LNCaP clone FGC (cell line): ENCODE data around the gene ELOVL2.
"Not testable (repeated sequence)": the region's sequence is repeated elsewhere in the genome, so short reads cannot be mapped to it uniquely, and the experiment has no call there.

Source experiments
- DNase-seq: peaks from one replicate; pipeline ENCODE4 v3.0.0-alpha.2; 2011; ENCODE audit warnings: low read depth
- H3K4me3 ChIP-seq: 2 replicates; pipeline ENCODE4 v1.5.1; 2011; ENCODE audit warnings: mild to moderate bottlenecking, low read depth, low read length, control low read depth
- TF ChIP-seq, protein P1 (sequence below): IDR thresholded peaks from 2 replicates; pipeline ENCODE4 v1.5.1; 2012; ENCODE audit warnings: mild to moderate bottlenecking; ENCODE audit not compliant: control insufficient read depth, insufficient read depth; ENCODE audit errors: extremely low read depth

ELOVL2 gene

GRCh38 chr6:11007715-11008608, 36.1 kb downstream of the ELOVL2 start:
- H3K4me3 ChIP-seq, result no peak overlapping the region
- TF ChIP-seq, protein P1, sequence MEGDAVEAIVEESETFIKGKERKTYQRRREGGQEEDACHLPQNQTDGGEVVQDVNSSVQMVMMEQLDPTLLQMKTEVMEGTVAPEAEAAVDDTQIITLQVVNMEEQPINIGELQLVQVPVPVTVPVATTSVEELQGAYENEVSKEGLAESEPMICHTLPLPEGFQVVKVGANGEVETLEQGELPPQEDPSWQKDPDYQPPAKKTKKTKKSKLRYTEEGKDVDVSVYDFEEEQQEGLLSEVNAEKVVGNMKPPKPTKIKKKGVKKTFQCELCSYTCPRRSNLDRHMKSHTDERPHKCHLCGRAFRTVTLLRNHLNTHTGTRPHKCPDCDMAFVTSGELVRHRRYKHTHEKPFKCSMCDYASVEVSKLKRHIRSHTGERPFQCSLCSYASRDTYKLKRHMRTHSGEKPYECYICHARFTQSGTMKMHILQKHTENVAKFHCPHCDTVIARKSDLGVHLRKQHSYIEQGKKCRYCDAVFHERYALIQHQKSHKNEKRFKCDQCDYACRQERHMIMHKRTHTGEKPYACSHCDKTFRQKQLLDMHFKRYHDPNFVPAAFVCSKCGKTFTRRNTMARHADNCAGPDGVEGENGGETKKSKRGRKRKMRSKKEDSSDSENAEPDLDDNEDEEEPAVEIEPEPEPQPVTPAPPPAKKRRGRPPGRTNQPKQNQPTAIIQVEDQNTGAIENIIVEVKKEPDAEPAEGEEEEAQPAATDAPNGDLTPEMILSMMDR, result no peak
- DNase-seq, result peak; percentile 74

DNA sequence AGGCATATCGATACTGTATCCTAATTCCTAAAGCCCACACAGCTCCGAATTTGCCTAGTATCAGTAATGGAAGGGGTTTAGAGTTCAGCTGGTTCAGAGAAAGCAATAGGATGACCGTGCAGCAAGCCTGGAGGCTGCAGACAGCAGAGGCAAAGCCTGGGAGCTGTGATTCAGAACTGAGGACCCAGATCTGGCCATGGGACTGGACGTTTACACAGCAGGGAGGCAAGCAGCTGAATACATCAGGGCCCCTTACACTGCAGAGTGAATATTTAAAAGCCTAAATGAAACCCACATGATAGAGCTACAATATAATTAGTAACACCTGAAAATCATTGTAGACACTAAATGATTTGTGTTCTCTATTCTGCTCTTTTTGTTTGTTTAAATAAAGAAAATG, 38.0 kb downstream of the ELOVL2 start:
- TF ChIP-seq, protein P1, result no peak
- no peak for DNase-seq
- no peak overlapping the region for H3K4me3 ChIP-seq

DNA sequence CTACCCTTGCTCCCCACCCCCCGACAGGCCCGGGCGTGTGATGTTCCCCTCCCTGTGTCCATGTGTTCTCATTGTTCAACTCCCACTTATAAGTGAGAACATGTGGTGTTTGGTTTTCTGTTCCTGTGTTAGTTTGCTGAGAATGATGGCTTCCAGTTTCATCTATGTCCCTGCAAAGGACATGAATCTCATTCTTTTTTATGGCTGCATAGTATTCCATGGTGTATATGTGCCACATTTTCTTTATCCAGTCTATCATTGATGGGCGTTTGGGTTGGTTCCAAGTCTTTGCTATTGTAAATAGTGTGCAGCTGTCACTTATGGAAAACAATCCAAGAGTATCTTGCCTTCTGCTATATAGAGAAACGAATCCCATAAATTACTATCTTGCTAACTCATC, 40.8 kb downstream of the ELOVL2 start:
- DNase-seq, H3K4me3 ChIP-seq: not testable (repeated sequence)

DNA sequence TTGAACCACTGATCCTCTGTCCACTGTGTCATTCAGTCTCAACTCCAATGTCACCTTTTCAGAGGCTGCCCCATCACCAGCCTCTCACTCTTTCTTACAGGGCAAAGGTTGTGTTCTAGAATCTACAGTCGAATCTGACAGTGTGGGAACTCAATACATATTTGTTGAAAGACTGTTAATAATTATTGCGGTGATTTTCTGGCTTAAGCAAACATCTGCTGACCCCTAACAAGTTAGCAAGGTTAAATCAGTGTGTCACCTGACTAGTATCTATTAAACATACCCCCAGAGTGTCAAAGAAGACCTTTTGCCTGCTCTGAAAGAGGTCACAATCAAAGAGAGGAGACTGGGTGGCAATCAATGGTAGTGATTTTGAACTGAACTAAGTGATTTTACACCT, 41.9 kb downstream of the ELOVL2 start:
- DNase-seq, result no peak
- TF ChIP-seq, protein P1, result no peak
- H3K4me3 ChIP-seq, result no peak overlapping the region

DNA sequence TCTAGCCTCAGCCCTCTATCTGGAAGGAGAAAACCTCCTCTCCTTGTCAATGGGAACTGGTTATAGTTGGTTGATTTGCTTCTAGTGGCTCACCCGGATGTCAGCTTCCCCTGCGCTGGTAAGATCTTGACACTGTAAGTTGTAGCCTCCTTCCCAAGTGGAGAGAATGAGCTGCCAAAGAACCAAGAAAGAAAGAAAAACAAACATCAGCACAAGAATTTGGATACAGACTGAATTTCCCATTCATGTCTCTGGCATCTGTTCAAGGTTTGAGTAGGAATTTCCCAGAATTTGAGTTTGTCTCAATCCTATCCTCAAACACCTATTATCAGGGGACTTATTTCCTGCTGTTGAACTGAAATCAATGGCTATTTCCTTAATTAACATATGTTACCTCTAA, 44.1 kb downstream of the ELOVL2 start:
- no peak for DNase-seq
- TF ChIP-seq, protein P1, result no peak
- H3K4me3 ChIP-seq, result no peak overlapping the region

GRCh38 chr6:10995114-10995707, 48.9 kb downstream of the ELOVL2 start:
- no peak for DNase-seq
- no peak overlapping the region for H3K4me3 ChIP-seq
- TF ChIP-seq, protein P1, result no peak

GRCh38 chr6:10993896-10994295, 50.2 kb downstream of the ELOVL2 start:
- DNase-seq, result no peak
- TF ChIP-seq, protein P1, result no peak
- no peak overlapping the region for H3K4me3 ChIP-seq
